SJCRH30 (cell line): ENCODE measurements around the gene NISCH. TPM values are rescaled to one million over a fixed set of nuclear protein-coding genes. Genes with fewer than 3 reads are reported as not detected.

Experiments used
- DNase-seq, 2 experiments: peaks; one replicate each; pipeline ENCODE4 v3.0.0-alpha.2; 2015 to 2020
- H3K27ac ChIP-seq: fragments of 250-450 bp; sonication (Bioruptor Pico); 2 replicates; pipeline ENCODE4 v1.5.1; 2020; ENCODE audit warnings: mild to moderate bottlenecking, moderate library complexity
- H3K27me3 ChIP-seq: fragments of 250-450 bp; sonication (Bioruptor Pico); 2 replicates; pipeline ENCODE4 v1.5.1; 2020; ENCODE audit warnings: mild to moderate bottlenecking, moderate library complexity
- H3K36me3 ChIP-seq: fragments of 250-450 bp; sonication (Bioruptor Pico); 2 replicates; pipeline ENCODE4 v1.5.1; 2020; ENCODE audit warnings: mild to moderate bottlenecking, moderate library complexity
- H3K4me1 ChIP-seq: fragments of 250-450 bp; sonication (Bioruptor Pico); 2 replicates; pipeline ENCODE4 v1.5.1; 2020; ENCODE audit warnings: mild to moderate bottlenecking, moderate library complexity
- H3K4me3 ChIP-seq: fragments of 250-450 bp; sonication (Bioruptor Pico); 2 replicates; pipeline ENCODE4 v1.5.1; 2020; ENCODE audit warnings: mild to moderate bottlenecking, moderate library complexity
- H3K9me3 ChIP-seq: fragments of 250-450 bp; sonication (Bioruptor Pico); replicated peaks from 2 replicates; pipeline ENCODE4 v1.5.1; 2020; ENCODE audit warnings: mild to moderate bottlenecking, moderate library complexity
- total RNA-seq: library from RNA; depleted of rRNA; stranded (reverse); fragments of >200 nt; shearing (Covaris generic); gene quantifications from 2 replicates; pipeline ENCODE4 v1.2.3, GENCODE V29; 2014

Gene NISCH
- total RNA-seq, 1 experiment from 2014 or later = 43.5 TPM

DNA sequence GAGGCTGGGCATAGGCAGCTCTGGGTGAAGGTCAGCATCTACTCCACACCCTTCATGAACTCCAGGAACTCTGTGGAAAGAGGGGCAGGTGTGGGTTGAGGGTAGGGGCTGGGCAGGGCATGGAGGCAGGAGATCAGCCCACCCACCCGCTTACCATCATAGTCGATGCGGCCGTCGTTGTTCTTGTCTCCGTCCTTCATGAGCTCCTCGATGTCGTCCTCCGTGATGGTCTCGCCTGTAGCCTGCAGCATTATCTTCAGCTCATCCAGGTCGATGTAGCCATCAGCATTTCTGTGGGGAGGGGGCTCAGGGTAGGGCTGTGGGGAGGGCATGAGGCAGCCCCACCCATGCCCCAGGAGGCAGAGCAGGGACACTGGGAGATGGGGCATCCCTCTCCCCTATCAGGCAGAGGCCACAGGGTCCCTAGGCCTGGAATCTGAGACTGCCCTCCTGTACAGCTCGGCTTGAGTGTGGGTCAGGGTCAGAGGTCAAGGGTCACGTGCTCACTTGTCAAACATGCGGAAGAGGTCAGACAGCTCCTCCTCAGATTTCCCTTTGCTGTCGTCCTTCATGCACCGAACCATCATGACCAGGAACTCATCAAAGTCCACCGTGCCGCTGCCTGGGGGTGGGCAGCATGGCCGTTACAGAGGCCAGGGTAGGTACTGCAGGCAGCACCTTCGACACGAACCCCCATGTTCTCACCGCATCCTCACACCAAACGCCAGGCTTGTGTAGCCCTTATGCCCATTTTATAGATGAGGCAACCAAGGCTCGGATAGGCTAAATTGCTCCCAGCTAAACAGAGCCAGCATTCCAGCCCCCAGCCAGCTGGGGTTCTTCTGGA lies 3.9 kb upstream of the NISCH start:
- Histone ChIP-seq H3K27ac (no peak overlapping the region), H3K27me3 (no peaks in the 10 kb centered on the region), H3K36me3 (no peaks in the 10 kb centered on the region), H3K4me1 (peaks cover 40% of the 10 kb centered on the region), H3K9me3 (no peaks in the 10 kb centered on the region), H3K4me3 (no peak overlapping the region)
- no peak for DNase-seq

DNA sequence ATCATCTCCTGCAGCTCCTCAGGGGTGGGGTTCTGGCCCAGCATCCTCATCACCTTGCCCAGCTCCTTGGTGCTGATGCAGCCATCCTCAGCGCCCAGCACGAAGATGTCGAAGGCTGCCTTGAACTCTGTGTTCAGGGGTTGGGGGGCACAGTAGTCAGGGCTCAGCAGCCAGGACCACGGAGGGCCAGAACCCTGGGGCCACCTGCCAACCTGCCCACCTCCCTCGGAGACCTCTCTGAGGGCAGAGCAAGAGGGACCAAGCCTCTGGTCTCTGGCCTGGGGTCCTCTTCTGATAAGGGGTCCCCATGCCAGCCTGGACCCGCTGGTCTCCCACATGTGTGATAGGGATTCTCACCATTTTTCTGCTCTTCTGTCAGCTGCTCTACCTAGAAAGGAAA lies 3.3 kb upstream of the NISCH start:
- Histone ChIP-seq H3K27ac (no peak overlapping the region), H3K27me3 (no peaks in the 10 kb centered on the region), H3K9me3 (no peaks in the 10 kb centered on the region), H3K4me3 (no peak overlapping the region), H3K36me3 (0 out of 2 replicates have a peak, but pooled peaks cover under 1% of the 10 kb centered on the region), H3K4me1 (peaks cover 44% of the 10 kb centered on the region)
- DNase-seq = no peak

DNA sequence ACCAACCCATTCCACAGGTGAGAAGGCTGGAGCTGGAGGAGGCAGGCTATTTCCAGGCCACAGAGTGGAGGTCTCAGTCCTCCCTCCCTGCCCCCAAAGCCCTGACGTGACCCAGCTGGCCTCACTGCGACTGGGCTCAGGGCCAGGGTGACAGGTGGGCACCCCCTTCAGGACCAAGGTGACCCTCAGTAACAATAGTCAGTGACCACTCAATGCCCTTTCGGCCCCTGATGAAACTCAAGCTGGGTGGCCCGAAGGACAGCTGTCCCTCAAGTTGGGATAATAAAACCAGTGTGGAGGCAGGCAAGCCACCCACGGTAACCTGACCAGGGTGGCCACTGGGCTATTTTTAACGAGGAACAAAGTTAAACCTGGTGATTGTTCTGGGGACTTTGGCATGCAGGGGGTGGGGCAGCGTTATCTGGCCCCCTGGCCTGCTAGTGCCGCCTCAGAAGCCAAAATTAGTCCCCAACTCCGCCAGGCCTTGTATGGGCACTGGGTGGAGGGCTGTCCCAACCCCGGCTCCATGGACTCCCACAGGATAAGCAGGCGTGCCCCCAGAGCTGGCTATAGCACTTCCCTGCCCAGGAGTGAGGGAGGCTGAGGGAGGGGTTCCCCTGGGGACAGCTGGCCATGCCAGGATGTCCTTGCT lies 2.7 kb upstream of the NISCH start:
- H3K36me3 ChIP-seq = peaks cover 6% of the 10 kb centered on the region
- no peak overlapping the region for H3K4me3 ChIP-seq
- peaks cover 44% of the 10 kb centered on the region for H3K4me1 ChIP-seq
- DNase-seq = peak; percentile 55 to 57
- no peaks in the 10 kb centered on the region for H3K9me3 ChIP-seq
- H3K27me3 ChIP-seq = no peaks in the 10 kb centered on the region
- H3K27ac ChIP-seq = no peak overlapping the region

DNA sequence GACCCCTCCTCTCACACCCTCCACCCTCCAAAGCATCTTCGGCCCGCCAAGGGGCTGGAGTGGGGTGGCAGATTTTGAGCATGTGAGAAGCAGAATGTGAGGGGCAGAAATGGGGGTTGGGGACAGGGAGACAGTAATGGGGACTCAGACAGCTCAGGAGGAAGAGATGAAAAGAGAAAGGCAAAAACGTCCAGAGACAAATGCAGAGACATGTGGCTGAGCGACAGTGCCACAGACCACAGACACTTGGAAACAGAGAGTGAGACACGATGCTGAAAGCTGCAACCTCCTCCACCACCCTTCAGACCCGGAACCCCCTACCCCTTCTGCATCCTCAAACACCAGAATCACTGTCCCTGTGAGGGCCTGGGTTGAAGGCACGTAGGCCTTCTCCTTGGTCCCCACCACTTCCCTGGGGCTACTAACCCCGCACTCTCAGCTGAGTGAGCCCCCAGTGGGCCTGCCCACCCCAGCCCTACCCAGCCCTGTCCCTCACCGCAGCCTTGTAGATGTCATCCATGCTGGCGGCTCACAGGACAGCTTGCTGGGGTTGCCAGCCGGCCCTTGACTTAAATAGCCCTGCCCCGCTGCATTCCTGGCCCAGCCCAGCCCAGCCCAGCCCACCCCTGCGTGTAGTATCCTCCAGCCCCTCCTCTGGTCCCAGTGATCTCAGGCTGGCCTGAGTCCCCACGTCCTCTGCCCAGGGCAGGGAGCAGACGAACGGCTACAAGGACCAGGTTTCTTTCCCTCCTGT lies 1.7 kb upstream of the NISCH start, which contains the start of gene TNNC1:
TSS of gene TNNC1 (minus strand) at position 546 of the 754 bp plus-strand sequence. CDS start at position 520, 26 bp downstream.
- H3K4me1 ChIP-seq = peaks cover 44% of the 10 kb centered on the region
- H3K27ac ChIP-seq = no peak within 1 kb of the TSS
- no peak for DNase-seq

DNA sequence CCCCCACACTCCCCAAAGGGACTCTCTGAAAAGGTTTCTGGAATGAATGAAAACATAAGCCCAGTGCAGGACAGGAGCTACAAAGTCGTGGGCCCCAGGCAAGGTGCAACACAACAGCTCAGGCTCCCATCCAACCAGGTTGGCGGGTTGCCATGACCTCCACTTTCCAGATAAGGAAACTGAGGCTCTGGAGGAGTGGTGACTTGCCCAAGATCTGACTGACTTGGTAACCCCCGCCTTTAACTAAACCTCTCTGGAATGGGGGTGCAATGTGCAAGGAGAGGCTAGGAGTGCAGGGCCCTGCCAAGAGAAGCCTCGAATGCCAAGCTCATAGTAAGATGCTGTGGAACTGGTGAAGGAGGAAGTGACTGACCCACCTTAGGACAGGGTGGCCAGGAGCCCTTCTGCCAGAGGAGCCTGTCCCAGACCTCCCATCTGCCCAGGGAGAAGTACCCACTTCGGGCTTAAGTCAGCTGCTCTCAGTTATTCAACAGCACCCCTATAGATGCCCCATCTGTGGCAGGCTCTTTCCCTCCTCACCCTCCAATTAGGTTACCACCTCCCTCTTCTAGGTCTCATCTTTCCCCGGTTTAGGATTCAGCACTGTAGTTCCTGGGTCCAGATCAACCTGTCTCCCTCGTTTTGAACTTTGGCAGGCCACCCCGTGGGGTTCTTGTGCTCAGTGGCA lies 1.0 kb upstream of the NISCH start:
- Histone ChIP-seq H3K27ac (no peak overlapping the region), H3K9me3 (no peaks in the 10 kb centered on the region), H3K27me3 (no peaks in the 10 kb centered on the region), H3K4me1 (peaks cover 44% of the 10 kb centered on the region), H3K36me3 (peaks cover 21% of the 10 kb centered on the region), H3K4me3 (no peak overlapping the region)
- DNase-seq = no peak

More for the DNA sequence above, 1.7 kb upstream of the NISCH start, which contains the start of gene TNNC1:
- Histone ChIP-seq H3K27me3 (no peaks in the 10 kb centered on the region), H3K4me3 (peak within 1 kb of the TSS; percentile 100), H3K9me3 (no peaks in the 10 kb centered on the region), H3K36me3 (peaks cover 14% of the 10 kb centered on the region)

DNA sequence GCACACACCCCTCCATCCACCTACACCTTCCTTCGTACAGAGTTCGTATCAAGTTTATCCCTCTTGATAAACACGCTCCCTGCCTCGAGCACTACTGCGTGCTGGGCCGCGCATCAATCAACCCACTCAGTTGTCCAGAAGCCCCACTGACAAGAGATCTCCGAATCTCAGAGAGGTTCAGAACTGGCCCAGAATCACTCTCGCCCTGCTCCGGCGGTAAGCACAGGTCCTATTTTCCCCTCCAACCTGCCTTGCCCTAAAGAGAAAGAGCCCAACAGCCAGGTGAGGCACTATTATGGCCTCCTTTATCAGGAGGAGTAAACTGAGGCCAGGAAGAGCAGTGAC lies 494 bp upstream of the NISCH start:
- H3K9me3 ChIP-seq = no peaks in the 10 kb centered on the region
- H3K36me3 ChIP-seq = peaks cover 22% of the 10 kb centered on the region
- H3K27me3 ChIP-seq = no peaks in the 10 kb centered on the region
- no peak for DNase-seq
- H3K4me3 ChIP-seq = peak overlapping the region; percentile 100
- H3K27ac ChIP-seq = no peak overlapping the region
- H3K4me1 ChIP-seq = peaks cover 44% of the 10 kb centered on the region

DNA sequence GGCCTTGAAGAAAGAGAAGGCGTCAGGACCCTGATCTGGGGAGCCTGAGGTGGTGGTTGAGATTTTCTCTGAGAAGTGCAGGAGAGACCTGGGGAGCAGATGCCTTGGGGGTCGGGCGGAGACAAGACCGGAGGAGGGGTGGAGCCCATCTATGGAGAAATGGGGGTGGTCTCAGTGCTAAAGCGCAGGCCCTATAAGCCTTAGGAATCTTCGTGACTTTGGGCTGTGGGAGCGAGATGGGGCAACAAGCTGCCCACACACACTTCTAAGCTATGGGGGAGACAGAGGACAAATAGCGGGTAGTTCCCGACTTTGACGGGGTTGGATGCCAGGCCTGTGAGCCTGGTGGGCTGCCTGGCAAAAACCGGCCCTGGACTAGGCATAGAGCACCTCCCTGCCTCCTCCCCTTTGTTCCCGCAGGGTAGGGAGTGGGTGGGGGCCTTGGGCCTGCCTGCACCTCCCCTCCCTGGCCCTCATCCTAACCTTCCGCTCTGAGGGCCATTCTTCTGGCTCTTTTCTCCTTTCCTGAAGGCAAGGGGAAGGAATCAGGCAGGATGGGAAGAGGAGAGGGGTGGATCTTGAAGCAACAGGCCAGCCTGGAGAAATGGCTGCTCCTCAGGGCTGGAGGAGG lies 880 bp downstream of the NISCH start:
- H3K27me3 ChIP-seq = no peaks in the 10 kb centered on the region
- no peaks in the 10 kb centered on the region for H3K9me3 ChIP-seq
- peak; percentile 32 to 34 for DNase-seq
- H3K4me3 ChIP-seq = peak overlapping the region; percentile 100
- peak overlapping the region; percentile 60; the same call in 1 of the 2 replicates for H3K27ac ChIP-seq
- H3K4me1 ChIP-seq = peaks cover 34% of the 10 kb centered on the region
- H3K36me3 ChIP-seq = peaks cover 28% of the 10 kb centered on the region

DNA sequence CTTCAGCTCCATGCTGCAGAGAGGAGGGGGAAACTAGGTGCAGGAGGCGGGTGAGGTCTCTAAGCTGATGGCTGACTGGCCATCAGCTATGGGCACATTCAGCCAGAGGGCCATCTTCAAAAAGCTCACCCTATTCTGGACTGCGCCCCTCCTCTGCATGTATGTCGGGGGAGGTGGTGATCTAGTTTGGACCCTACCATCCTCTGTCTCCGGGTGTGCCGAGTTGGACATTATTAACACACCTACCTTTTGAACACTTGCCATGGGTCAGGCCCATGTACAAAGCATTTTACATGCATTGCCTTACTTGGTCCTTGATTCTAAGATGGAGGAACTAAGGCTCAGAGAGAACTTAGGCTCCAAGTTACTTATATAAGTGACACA lies 1.4 kb downstream of the NISCH start:
- Histone ChIP-seq H3K4me3 (peak overlapping the region; percentile 100), H3K27ac (no peak overlapping the region), H3K9me3 (no peaks in the 10 kb centered on the region), H3K36me3 (peaks cover 28% of the 10 kb centered on the region), H3K27me3 (no peaks in the 10 kb centered on the region), H3K4me1 (peaks cover 34% of the 10 kb centered on the region)
- no peak for DNase-seq

DNA sequence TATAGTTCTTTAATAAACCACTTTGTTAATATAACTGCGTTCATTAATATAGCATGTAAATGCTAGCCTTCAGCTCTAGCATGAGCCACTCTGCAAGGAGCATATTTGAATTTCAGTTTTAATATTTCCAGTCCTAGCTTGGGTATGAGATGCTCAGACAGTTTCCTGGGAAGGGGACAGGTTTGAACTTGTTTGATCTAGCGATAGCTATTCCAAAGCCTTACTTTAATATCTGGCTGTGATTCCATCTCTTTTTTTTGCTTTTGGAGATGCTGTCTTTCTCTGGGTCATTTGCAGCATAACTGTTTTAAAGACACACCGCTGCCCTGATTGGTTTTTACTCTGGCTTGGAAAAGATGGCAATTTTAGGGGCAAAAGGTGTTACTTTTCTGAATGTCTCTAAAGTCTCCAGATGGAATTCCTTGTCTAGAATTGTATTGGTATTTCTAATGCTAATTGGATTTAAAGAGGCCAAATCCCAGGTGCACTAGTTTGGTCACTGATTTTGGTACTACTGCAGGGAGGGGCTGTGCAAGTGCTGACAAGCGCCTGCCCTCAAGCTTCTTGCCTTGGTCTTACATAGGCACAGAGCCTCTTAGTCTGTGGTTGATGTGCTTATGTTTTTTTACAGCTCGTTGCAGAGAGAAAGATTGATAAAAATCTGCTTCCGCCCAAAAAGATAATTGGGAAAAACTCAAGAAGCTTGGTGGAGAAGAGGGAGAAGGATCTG lies 2.8 kb downstream of the NISCH start:
- peaks cover 25% of the 10 kb centered on the region for H3K4me1 ChIP-seq
- no peak overlapping the region for H3K4me3 ChIP-seq
- H3K36me3 ChIP-seq = peaks cover 31% of the 10 kb centered on the region
- H3K27ac ChIP-seq = no peak overlapping the region
- H3K27me3 ChIP-seq = no peaks in the 10 kb centered on the region
- no peaks in the 10 kb centered on the region for H3K9me3 ChIP-seq
- DNase-seq = no peak

DNA sequence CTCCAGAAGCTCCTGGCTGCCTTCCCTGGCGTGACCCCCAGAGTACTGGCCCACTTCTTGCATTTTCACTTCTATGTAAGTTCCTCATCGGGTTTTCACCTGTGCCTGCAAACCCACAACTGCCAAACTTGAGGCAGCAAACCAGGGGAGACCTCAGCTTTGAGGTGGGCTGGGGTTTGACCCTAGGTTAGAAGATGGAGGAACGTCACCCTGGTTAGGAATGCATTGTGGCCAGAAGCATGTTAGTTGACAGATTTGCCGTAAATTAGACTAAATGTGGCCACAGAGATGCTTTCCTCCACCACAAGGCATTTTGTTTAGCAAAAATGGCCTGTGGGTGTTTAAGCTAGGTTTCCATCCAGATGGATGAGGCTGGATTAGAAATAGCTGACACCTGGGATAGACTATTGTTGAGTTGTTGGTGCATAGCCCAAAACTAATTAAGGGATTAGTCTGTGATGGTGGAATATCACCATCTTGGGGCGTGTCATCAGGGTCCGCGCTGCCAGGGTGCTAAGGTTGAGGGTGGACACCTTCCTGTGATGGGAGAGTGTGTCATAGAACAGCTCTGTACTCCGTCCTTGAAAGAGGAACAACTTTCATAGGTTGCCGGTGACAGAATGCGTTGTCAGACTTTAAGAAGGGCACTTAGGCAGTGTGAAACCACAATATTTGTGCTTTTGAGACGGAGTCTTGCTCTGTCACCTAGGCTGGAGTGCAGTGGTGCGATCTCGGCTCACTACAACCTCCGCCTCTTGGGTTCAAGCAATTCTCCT lies 3.6 kb downstream of the NISCH start:
- H3K36me3 ChIP-seq = peaks cover 33% of the 10 kb centered on the region
- H3K4me1 ChIP-seq = peaks cover 17% of the 10 kb centered on the region
- no peak for DNase-seq
- H3K27ac ChIP-seq = no peak overlapping the region
- H3K4me3 ChIP-seq = no peak overlapping the region
- H3K9me3 ChIP-seq = no peaks in the 10 kb centered on the region
- no peaks in the 10 kb centered on the region for H3K27me3 ChIP-seq

DNA sequence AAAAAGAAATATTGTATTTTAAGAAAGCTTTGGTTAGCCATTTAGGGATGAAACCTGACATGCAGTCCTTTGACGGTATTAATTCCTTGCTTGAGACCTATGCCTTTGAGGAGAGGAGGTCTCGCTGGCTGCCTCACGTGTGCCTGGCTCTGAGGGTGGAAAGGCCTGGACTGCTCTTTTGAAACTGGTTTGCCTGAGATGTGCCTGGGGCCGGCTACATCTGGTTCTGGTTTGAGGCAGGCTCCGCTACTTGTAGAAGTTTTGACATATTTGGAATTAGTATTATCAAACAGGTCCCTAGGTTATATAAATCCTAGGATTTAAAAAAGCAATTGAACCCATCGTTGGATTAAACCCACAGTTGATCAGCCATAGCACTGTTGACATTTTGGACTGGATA lies 6.5 kb downstream of the NISCH start:
- Histone ChIP-seq H3K27ac (no peak overlapping the region), H3K27me3 (no peaks in the 10 kb centered on the region), H3K36me3 (peaks cover 41% of the 10 kb centered on the region), H3K4me3 (no peak overlapping the region), H3K4me1 (peaks cover under 1% of the 10 kb centered on the region; the same call in 1 of the 2 replicates), H3K9me3 (no peaks in the 10 kb centered on the region)
- DNase-seq = no peak

DNA sequence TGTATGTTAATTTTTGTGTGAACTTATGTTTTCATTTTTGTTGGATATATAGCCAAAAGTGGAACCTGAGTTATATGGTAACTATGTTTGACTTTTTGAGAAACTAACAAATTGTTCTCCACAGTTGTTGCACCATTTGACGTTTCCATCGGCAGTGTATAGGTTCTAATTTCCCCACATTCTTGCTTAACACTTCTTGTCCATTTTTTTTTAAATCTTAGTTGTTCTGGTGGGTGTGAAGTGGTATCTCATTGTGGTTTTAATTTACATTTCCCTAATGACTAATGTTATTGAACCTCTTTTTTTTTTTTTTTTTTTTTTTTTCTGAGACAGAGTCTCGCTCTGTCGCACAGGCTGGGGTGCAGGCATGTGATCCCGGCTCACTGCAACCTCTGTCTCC lies 8.0 kb downstream of the NISCH start:
- Histone ChIP-seq H3K27me3 (no peaks in the 10 kb centered on the region), H3K4me3 (no peak overlapping the region), H3K4me1 (no peaks in the 10 kb centered on the region), H3K9me3 (no peaks in the 10 kb centered on the region), H3K36me3 (peaks cover 36% of the 10 kb centered on the region), H3K27ac (no peak overlapping the region)
- DNase-seq = no peak

DNA sequence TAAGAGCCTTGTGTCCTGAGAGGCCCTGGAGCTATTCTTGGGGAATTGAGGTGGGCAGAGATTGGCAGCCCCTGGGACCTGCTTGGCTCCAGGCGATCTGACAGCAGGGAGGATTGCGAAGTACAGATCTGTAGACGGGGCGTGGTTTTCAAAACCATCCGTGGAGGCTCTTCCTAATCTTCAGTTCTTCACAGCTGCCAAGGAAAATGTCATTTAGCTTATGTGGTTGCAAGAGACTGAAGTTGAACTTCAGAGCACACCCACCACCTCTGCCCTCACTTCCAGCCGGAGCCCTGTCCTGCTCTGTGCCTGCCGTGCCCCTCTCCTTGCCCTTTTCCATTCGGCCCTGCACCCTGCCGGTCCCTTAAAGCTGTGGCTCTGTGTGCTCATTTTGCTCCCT lies 12.9 kb downstream of the NISCH start:
- DNase-seq = no peak
- no peaks in the 10 kb centered on the region for H3K4me1 ChIP-seq
- peaks cover 39% of the 10 kb centered on the region for H3K36me3 ChIP-seq
- H3K27me3 ChIP-seq = no peaks in the 10 kb centered on the region
- H3K27ac ChIP-seq = no peak overlapping the region
- H3K4me3 ChIP-seq = no peak overlapping the region
- no peaks in the 10 kb centered on the region for H3K9me3 ChIP-seq
